Measurements from ENCODE around the gene PLEKHA6.

The PLEKHA6 gene

DNA sequence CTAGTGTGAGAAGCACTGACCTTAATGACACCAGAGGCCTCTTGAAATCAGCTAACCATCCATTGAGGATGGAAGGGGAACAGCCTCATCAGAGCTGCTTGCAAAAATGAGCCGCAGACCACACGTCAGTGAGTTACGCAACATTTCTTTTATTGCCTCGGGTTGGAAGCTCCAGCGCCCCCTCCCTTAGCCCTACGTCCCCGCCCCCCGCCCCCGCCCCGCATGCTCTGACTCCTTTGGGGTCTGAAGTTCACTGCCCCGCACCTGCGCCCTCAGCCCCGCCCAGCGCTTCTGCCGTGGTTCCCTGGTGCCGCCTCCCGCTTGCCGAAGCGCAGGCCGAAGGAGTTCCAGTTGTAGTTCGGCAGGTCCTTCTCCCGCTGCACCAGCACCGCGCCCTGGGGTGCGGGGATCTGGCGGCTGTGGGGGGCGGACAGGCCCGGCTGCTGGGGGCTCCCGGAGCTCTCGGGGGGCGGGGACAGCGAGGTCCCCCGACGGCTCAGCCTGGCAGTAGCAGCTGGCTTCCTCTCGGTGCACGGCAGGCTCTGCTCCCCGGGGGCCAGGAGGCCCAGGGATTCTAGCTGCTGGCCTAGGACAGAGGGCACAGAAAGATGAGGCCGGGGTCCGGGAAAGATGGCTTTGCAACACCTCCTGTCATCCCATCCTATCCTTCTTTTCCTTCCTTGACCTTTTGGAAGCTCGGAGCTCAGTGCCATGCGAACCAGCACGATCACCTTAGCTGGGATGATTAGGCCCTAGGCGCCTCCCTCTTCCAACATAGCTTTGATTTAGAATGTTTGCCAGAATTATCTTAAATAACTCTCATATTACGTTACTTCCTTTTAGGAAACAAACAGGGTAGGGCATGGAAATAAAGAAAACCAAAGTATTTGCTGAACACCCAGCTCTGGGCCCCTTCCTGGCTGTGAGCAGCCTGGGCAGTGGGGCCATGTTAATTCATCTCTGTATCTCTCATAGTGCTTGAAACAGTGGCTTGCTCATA lies 169.2 kb downstream of the PLEKHA6 start:
- no peak overlapping the region for H3K27ac Mint-ChIP-seq
- H3K9me3 Mint-ChIP-seq, result peaks cover 3% of the 10 kb centered on the region
- peaks cover 55% of the 10 kb centered on the region for H3K27me3 Mint-ChIP-seq (ENCODE audit: low read depth)
- H3K4me1 Mint-ChIP-seq (ENCODE audit: low read depth), result peaks cover 14% of the 10 kb centered on the region
- no peaks in the 10 kb centered on the region for H3K36me3 Mint-ChIP-seq (ENCODE audit: low read depth)
- H3K4me3 Mint-ChIP-seq, result no peak overlapping the region

DNA sequence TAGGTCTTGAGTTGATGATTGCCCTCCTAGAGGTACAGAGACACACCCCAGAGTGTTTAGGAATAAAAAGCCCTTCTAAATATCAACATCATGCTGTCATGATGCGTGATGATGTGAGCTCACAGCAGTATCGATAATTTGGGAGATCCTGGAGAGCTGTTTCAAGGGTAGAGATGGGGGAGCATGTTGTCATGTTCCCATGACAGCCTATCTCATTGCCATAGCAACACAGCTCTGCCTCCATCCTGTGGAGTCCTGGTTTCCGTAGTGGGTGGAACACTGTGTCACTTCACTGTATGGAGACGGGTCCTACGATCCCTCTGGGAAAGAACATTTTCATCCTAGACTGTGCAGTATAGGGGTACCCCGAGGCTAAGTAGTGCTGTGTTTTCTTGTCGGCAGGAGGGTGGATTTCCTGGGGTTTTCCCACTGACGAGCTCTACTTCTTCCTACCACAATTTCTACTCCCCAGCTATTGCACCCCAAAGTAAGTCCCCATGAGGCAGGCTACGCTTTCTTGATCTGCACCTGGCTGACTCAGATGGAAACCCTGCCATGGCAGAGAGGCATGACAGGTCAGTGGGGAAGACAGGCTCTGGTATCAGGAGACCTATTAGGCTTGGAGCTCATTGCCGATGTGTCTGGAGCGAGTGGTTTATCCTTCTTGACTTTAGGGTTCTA lies 170.6 kb downstream of the PLEKHA6 start:
- Mint-ChIP-seq H3K27me3 (ENCODE audit: low read depth) (peaks cover 56% of the 10 kb centered on the region), H3K4me1 (ENCODE audit: low read depth) (peaks cover 14% of the 10 kb centered on the region), H3K4me3 (no peak overlapping the region), H3K9me3 (no peaks in the 10 kb centered on the region), H3K36me3 (ENCODE audit: low read depth) (no peaks in the 10 kb centered on the region), H3K27ac (no peak overlapping the region)

DNA sequence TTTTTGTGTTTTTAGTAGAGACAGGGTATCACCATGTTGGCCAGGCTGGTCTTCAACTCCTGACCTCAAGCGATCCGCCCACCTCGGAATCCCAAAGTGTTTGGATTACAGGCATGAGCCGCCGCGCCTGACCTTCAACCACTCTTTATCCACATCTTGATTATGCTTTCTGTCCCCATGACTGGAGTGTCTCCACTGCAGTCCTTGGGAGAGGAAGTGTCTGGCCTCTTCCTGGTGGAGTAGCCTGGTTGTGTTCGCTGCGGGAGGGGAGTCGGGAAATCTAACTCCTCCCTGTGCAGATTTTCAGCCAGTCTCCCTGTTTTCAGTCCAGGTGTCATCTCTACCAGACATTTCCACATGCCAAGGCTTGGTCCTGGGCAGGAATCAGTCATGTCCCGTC lies 173.1 kb downstream of the PLEKHA6 start:
- peaks cover 52% of the 10 kb centered on the region for H3K27me3 Mint-ChIP-seq (ENCODE audit: low read depth)
- no peak overlapping the region for H3K27ac Mint-ChIP-seq

DNA sequence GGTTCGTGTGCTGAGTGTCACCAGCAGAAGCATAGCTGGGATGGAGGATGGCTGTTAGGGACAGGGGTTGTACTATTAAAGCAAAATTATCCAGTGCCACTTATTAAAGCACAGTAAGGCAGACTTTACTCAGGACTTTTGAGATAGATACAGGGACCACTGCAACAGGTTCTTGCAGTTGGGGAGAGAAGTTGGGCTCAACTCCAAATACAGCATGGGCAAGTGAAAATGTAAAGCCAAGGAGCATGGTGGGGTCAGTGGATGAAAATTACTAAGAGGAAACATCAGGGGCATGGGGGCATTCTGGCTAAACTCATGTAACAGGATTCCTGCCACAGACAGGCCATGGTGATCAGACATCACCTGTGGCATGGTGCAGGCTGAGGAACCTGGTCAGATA lies 178.6 kb downstream of the PLEKHA6 start:
- Mint-ChIP-seq H3K4me1 (ENCODE audit: low read depth) (no peaks in the 10 kb centered on the region), H3K4me3 (no peak overlapping the region), H3K9me3 (no peaks in the 10 kb centered on the region), H3K27ac (no peak overlapping the region), H3K27me3 (ENCODE audit: low read depth) (peaks cover 6% of the 10 kb centered on the region), H3K36me3 (ENCODE audit: low read depth) (no peaks in the 10 kb centered on the region)

More for the DNA sequence above, 173.1 kb downstream of the PLEKHA6 start:
- H3K4me1 Mint-ChIP-seq (ENCODE audit: low read depth), result peaks cover 14% of the 10 kb centered on the region
- no peaks in the 10 kb centered on the region for H3K9me3 Mint-ChIP-seq
- H3K4me3 Mint-ChIP-seq, result no peak overlapping the region
- H3K36me3 Mint-ChIP-seq (ENCODE audit: low read depth), result no peaks in the 10 kb centered on the region

DNA sequence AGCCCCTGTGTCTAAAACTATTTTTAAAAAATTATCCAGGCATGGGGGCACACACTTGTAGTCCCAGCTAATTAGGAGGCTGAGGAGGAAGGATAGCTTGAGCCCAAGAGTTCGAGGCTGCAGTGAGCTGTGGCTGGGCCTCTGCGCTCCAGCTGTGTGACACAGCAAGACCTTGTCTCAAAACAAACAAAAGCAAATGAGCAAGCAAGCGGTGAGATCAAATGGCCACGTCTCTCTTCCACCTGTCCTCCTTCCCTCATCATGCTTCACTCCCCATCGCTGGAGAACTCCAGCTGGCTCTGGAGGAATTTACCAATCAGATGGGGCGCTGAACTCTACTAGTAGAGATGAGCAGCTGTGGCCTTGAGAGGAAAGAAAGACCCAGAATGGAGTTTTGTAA lies 179.6 kb downstream of the PLEKHA6 start:
- Mint-ChIP-seq H3K4me1 (ENCODE audit: low read depth) (no peaks in the 10 kb centered on the region), H3K27ac (no peak overlapping the region), H3K9me3 (no peaks in the 10 kb centered on the region), H3K27me3 (ENCODE audit: low read depth) (no peaks in the 10 kb centered on the region), H3K36me3 (ENCODE audit: low read depth) (no peaks in the 10 kb centered on the region), H3K4me3 (no peak overlapping the region)

DNA sequence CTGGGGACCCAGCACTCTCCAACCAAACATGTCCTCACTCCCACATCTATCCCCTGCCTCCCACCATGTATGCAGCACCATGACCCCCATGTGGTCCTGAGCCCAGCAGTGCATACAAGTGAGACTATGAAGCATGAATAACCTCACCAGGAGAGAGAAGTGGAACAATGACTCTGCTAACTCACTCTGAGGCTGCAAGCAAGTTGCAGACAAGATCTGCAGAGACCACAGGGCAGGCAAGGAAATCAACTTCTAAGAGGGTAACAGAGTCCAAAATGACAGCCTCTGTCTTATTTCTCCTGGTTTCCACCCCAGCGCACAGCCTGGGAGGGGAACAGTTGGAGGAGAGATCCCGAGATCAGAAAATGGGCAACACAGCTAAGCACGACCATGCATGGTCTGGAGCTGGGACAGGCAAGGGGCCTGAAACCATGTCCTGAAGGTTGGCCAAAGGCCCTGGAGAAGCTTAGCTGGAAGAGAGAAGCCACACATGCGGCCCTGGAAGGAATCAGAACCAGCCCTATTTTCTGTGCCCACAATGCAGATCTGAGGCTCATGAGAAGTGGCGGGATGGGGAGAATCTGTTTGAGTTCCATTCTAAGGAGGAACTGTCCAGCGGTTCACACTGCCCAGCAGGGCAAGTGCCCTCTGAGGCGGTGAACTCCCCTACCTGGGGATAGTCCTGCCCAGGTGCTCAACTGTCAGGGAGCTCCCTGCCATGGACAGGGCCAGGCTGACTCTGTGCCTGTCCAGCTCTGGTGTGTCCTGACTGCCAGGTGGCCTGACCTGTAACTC lies 181.0 kb downstream of the PLEKHA6 start:
- no peaks in the 10 kb centered on the region for H3K27me3 Mint-ChIP-seq (ENCODE audit: low read depth)
- H3K36me3 Mint-ChIP-seq (ENCODE audit: low read depth), result no peaks in the 10 kb centered on the region
- H3K27ac Mint-ChIP-seq, result no peak overlapping the region
- no peaks in the 10 kb centered on the region for H3K4me1 Mint-ChIP-seq (ENCODE audit: low read depth)
- no peak overlapping the region for H3K4me3 Mint-ChIP-seq
- H3K9me3 Mint-ChIP-seq, result peaks cover 1% of the 10 kb centered on the region

DNA sequence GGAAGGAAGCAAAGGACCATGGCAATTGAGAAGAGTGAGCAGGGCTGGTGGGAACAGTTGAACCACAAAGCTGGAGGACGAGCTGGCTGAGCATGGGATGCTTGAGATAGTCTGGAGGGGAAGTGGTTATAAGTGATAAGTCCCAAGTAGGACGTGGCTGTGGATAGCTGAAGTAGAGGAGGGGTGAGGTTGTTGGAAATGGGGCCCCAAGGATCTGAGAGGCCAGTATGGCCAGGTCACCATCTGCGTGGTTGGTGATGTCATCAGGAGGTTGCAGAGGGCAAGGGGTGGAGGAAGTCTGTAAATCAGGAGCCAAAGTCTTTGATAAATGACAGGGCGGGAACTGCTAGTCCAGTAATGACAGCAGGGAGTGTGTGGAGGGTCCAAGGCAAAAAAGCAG lies 182.6 kb downstream of the PLEKHA6 start:
- no peak overlapping the region for H3K4me3 Mint-ChIP-seq
- peaks cover 12% of the 10 kb centered on the region for H3K9me3 Mint-ChIP-seq
- H3K36me3 Mint-ChIP-seq (ENCODE audit: low read depth), result no peaks in the 10 kb centered on the region
- H3K27ac Mint-ChIP-seq, result no peak overlapping the region
- H3K4me1 Mint-ChIP-seq (ENCODE audit: low read depth), result no peaks in the 10 kb centered on the region
- no peaks in the 10 kb centered on the region for H3K27me3 Mint-ChIP-seq (ENCODE audit: low read depth)

DNA sequence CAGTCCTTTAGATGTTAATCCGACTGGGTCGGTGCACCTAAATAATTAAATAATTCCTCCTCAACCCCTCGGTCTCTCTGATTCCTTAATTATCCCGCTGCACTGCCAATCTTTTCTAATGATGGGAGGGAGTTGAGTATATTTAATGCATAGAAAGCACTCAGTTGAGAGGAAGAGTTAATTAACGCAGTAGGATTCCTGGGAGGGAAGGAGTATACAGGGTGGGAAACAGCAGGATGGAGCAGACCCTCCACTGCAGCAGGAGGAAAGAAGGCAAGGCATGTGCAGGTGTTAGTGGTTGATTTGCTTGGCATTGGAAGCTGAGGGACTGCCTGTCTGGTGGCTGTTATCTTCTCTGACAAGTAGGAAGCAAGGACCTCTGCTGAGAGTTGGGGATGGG lies 183.7 kb downstream of the PLEKHA6 start:
- H3K9me3 Mint-ChIP-seq, result peaks cover 20% of the 10 kb centered on the region

DNA sequence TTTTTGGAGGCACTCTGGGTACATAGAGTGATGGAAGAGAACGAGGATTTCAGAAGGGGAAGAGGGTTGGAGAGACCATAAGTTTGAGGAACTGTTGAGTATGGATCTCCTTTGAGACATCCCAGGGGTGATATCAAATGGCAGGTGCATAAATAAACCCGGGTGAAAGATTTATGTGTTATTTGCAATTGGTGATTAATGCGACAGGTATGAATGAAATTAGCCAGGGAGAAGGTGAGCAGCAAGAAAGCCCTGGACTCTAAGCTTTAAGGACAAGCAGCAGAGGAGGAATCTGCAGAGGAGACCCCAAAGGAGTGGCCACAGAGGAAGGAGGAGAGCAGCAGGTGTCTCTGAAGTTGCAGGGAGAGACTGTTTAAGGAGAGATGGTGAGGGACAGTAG lies 184.8 kb downstream of the PLEKHA6 start:
- no peak overlapping the region for H3K4me3 Mint-ChIP-seq
- no peak overlapping the region for H3K27ac Mint-ChIP-seq
- H3K4me1 Mint-ChIP-seq (ENCODE audit: low read depth), result no peaks in the 10 kb centered on the region
- no peaks in the 10 kb centered on the region for H3K36me3 Mint-ChIP-seq (ENCODE audit: low read depth)
- H3K9me3 Mint-ChIP-seq, result peaks cover 31% of the 10 kb centered on the region
- no peaks in the 10 kb centered on the region for H3K27me3 Mint-ChIP-seq (ENCODE audit: low read depth)

More for the DNA sequence above, 183.7 kb downstream of the PLEKHA6 start:
- H3K4me3 Mint-ChIP-seq, result no peak overlapping the region
- H3K36me3 Mint-ChIP-seq (ENCODE audit: low read depth), result no peaks in the 10 kb centered on the region
- no peaks in the 10 kb centered on the region for H3K27me3 Mint-ChIP-seq (ENCODE audit: low read depth)
- no peak overlapping the region for H3K27ac Mint-ChIP-seq
- no peaks in the 10 kb centered on the region for H3K4me1 Mint-ChIP-seq (ENCODE audit: low read depth)

DNA sequence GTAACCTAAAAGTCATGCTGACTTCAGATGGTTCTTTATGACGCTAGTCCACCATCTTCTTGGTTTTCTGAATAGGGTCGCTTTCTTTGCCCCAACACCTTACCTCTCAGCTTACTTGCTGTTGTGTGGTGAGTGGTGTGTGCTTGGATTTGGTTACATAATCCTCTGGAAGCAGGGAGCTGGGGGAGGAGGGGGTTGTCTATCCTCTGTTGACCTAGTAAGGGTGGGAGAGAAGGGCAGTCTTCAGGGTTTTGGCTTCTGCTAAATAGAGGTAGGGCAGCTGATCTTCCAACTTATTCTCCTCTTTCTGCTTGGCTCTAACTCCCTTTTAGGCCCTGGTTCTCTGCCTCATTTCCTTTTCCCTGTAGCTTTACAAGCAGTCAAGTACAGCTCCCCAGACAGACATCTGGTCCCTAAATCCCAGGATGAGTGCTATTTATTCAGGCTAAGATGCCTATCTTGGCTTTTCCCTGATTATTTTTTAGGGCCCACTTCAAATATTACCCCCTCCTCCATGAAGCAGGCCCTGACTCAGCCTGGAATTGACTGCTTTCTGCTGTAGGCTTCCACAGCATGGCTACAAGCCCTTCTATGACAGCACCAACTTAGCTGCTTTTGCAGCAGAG lies 187.2 kb downstream of the PLEKHA6 start:
- Mint-ChIP-seq H3K27ac (no peak overlapping the region), H3K4me1 (ENCODE audit: low read depth) (no peaks in the 10 kb centered on the region), H3K36me3 (ENCODE audit: low read depth) (no peaks in the 10 kb centered on the region), H3K9me3 (peaks cover 47% of the 10 kb centered on the region), H3K4me3 (no peak overlapping the region), H3K27me3 (ENCODE audit: low read depth) (no peaks in the 10 kb centered on the region)

DNA sequence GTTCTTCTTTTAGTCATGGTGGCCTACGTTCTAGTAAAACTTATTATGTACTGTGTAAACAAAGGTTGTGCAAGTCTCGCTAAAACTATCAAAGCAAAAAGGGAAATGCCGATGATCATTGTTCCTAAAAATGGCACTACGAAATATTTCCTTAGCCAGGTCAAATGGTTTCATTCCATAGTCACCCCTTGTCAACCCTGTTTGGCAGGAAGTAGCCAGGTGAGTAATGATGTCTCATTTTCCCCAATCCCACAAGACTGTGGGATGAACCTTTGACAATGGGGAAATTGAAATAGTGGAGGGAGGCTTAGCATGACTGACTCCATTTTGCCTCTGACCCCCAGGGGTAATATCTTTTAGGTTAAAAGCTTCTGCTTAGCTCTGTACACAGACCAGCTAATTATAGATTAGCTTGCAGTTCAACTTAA lies 188.0 kb downstream of the PLEKHA6 start:
- Mint-ChIP-seq H3K4me3 (no peak overlapping the region), H3K27me3 (ENCODE audit: low read depth) (no peaks in the 10 kb centered on the region), H3K36me3 (ENCODE audit: low read depth) (no peaks in the 10 kb centered on the region), H3K27ac (no peak overlapping the region), H3K9me3 (peaks cover 51% of the 10 kb centered on the region), H3K4me1 (ENCODE audit: low read depth) (no peaks in the 10 kb centered on the region)

DNA sequence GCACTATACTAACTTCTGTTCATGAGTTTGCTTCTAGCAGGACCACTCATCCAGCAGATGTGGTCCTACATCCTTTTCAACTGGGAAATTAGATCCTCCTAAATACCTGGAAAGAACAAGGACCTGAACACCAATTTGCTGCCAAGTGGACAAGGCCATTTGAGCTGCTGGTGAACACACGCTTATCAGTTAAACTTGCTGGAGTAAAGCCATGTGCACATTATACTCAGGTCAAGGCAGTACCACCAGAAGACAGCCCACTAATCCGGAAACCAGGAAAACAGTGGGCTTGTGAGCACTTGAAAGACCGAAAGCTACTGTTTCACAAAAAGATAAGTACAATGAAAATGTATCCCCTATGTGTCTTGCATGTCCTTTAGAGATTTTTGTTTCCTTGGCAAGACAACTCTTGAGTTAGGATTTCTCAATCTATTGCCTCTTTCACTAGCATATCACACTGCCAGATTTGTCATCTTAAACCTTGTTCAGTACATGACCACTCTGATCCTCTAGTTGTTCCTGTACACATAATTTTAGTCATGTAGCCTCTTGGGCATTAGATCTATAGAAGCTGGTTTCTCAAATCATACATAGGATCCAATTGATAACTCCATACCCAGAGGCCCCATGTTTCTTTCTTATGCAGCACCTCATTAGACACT lies 189.1 kb downstream of the PLEKHA6 start:
- Mint-ChIP-seq H3K4me1 (ENCODE audit: low read depth) (no peaks in the 10 kb centered on the region), H3K36me3 (ENCODE audit: low read depth) (no peaks in the 10 kb centered on the region), H3K9me3 (peaks cover 51% of the 10 kb centered on the region), H3K4me3 (no peak overlapping the region), H3K27me3 (ENCODE audit: low read depth) (peaks cover 4% of the 10 kb centered on the region), H3K27ac (no peak overlapping the region)

DNA sequence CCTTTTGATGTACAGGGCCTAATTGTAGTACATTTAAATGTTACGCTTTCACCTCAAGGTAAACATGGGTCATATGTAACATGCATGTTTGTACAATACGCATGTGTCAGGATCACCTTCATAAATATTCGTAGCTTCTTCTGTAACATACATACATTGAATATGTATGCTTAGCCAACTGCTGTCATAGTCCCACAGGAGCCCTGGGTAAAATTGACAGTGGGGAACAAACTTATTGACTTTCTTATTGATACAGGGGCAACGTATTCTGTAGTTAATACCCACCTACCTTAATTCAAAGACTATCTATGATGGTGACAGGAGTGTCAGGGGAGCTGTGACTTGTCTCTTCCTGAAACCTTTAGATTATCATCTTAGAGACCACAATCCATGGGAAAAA lies 189.9 kb downstream of the PLEKHA6 start:
- H3K27me3 Mint-ChIP-seq (ENCODE audit: low read depth), result peaks cover 4% of the 10 kb centered on the region
- H3K9me3 Mint-ChIP-seq, result peaks cover 51% of the 10 kb centered on the region
- no peak overlapping the region for H3K4me3 Mint-ChIP-seq

More for the DNA sequence above, 189.9 kb downstream of the PLEKHA6 start:
- Mint-ChIP-seq H3K36me3 (ENCODE audit: low read depth) (no peaks in the 10 kb centered on the region), H3K4me1 (ENCODE audit: low read depth) (no peaks in the 10 kb centered on the region), H3K27ac (no peak overlapping the region)
